ENCODE results near the gene RMRP. TPM values are rescaled to one million over a fixed set of nuclear protein-coding genes. Genes with fewer than 3 reads are reported as not detected.

The RMRP gene
- total RNA-seq, 2 experiments from 2014 or later: 12,624 to 26,575 TPM

GRCh38 chr9:35698231-35698630 is 40.4 kb upstream of the RMRP start:
- no peak overlapping the region for H2AFZ ChIP-seq (ENCODE audit: low read length)
- TF ChIP-seq CTCF (conservative IDR thresholded peaks at IDR 0.05; ENCODE audit: low read length) (no peak), EZH2phosphoT487 (IDR thresholded peaks at IDR 0.05; ENCODE audit: borderline replicate concordance, low read depth, low read length) (no peak)
- intact Hi-C loops (cut with micrococcal nuclease; ENCODE audit: unreplicated experiment): no loop called here
- no peak overlapping the region for H3K27ac ChIP-seq (ENCODE audit: low read depth, low read length, poor library complexity, severe bottlenecking)
- ChIA-PET POLR2A (no interaction called here), CTCF (ENCODE audit: unreplicated experiment) (interaction anchor here (0.5 to 2.1 kb wide), 3 partner anchors 14 to 48 kb away, joined by 3 to 10 read pairs (median 3); partner anchors contain the start of gene SIT1)
- no peak overlapping the region for H3K4me2 ChIP-seq (ENCODE audit: low read length)
- no peaks in the 10 kb centered on the region for H3K4me1 ChIP-seq (ENCODE audit: insufficient read depth, low read length, poor library complexity, severe bottlenecking)
- H3K9me3 ChIP-seq (ENCODE audit: low read length): no peaks in the 10 kb centered on the region
- no peak for DNase-seq (ENCODE audit: low spot score)
- BruUV-seq (replicated peaks): no TSS peak
- no peaks in the 10 kb centered on the region for H3K9me2 ChIP-seq (ENCODE audit: insufficient read depth, low read length)
- no peaks in the 10 kb centered on the region for H4K20me1 ChIP-seq (ENCODE audit: insufficient read depth, low read length)
- H3K79me2 ChIP-seq (ENCODE audit: insufficient read depth, low read depth, low read length): no peaks in the 10 kb centered on the region
- H3K36me3 ChIP-seq (ENCODE audit: insufficient read depth, low read length): peaks cover 77% of the 10 kb centered on the region
- no peak overlapping the region for H3K4me3 ChIP-seq (ENCODE audit: low read depth, low read length, poor library complexity, severe bottlenecking)

DNA sequence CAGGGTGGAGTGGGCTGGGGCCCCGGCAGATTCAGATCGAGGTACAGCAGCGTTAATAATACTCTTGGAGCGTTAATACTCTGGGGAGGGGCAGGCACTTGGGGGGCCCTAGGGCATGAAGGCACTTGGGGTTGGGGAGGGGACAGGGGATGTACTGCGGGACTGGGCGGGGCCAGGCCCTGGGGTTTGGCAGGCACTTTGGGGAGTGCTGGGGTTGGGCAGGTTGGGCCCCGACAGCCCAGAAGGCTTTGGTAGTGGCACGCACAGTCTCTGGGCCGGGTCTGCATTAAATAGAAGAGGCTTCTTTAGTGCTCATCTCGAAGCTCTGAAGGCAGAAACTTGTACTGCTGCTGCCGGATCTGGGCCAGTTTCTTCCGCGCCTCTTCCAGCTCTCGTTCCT is 39.7 kb upstream of the RMRP start:
- Histone ChIP-seq H3K4me2 (ENCODE audit: low read length) (no peak overlapping the region), H3K36me3 (ENCODE audit: insufficient read depth, low read length) (peaks cover 70% of the 10 kb centered on the region), H3K9me2 (ENCODE audit: insufficient read depth, low read length) (no peaks in the 10 kb centered on the region), H3K27ac (ENCODE audit: low read depth, low read length, poor library complexity, severe bottlenecking) (no peak overlapping the region), H4K20me1 (ENCODE audit: insufficient read depth, low read length) (no peaks in the 10 kb centered on the region), H3K4me1 (ENCODE audit: insufficient read depth, low read length, poor library complexity, severe bottlenecking) (no peaks in the 10 kb centered on the region), H3K79me2 (ENCODE audit: insufficient read depth, low read depth, low read length) (no peaks in the 10 kb centered on the region), H3K9me3 (ENCODE audit: low read length) (no peaks in the 10 kb centered on the region), H2AFZ (ENCODE audit: low read length) (no peak overlapping the region), H3K4me3 (ENCODE audit: low read depth, low read length, poor library complexity, severe bottlenecking) (no peak overlapping the region)
- ChIA-PET POLR2A (interaction anchor here (1.5 kb wide), 1 partner anchor 33 kb away, joined by 4 read pairs; the partner anchor contains the start of gene ARHGEF39), CTCF (ENCODE audit: unreplicated experiment) (interaction anchor here (0.6 to 2.1 kb wide), 5 partner anchors 10 to 52 kb away, joined by 3 to 10 read pairs (median 3); partner anchors contain the start of gene RGP1)
- intact Hi-C loops (cut with micrococcal nuclease; ENCODE audit: unreplicated experiment): loop anchor here (2.0 kb wide), 1 partner anchor 39 kb away; the partner anchor contains the start of genes CCDC107 and RMRP
- TF ChIP-seq EZH2phosphoT487 (IDR thresholded peaks at IDR 0.05; ENCODE audit: borderline replicate concordance, low read depth, low read length) (no peak), CTCF (conservative IDR thresholded peaks at IDR 0.05; ENCODE audit: low read length) (no peak)
- BruUV-seq (replicated peaks): TSS peak; percentile 93
- DNase-seq (ENCODE audit: low spot score): no peak

DNA sequence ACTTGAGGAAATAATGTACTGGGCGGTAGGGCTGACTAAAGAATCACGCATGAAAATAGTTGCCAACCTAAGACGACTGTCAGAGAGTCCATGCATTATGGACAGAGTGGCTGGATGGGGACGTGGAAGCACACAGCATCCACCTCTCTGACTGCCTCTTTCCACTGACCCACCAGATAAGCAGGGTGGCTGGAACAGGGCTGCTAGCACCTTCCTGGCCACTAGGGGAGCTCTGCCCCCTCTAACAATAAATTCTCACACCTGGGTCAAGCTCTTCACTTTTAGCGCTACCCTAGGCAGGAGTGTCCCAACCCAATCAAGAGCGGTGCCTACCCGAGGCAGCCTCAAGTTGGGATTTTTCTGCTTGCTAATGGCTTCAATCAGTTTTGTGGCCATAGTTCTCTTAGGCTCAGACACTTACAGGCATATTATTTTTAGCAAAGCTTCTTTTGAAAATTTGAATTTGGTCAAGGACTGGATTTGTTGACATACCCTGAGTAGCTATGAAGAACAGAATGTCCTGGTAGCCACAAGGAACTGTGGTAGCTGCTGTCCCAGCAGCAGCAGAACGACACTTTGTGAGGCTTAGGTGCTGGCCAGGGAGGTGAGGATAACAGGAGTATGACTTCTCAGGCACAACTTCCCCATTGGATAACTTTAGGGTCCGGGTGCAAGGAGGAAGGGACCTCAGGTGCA is 38.8 kb upstream of the RMRP start:
- DNase-seq (ENCODE audit: low spot score): peak; percentile 77
- TF ChIP-seq CTCF (conservative IDR thresholded peaks at IDR 0.05; ENCODE audit: low read length) (peak; percentile 97), EZH2phosphoT487 (IDR thresholded peaks at IDR 0.05; ENCODE audit: borderline replicate concordance, low read depth, low read length) (no peak)
- Histone ChIP-seq H3K4me2 (ENCODE audit: low read length) (no peak overlapping the region), H4K20me1 (ENCODE audit: insufficient read depth, low read length) (no peaks in the 10 kb centered on the region), H3K79me2 (ENCODE audit: insufficient read depth, low read depth, low read length) (no peaks in the 10 kb centered on the region), H3K4me1 (ENCODE audit: insufficient read depth, low read length, poor library complexity, severe bottlenecking) (no peaks in the 10 kb centered on the region), H3K9me2 (ENCODE audit: insufficient read depth, low read length) (no peaks in the 10 kb centered on the region), H3K36me3 (ENCODE audit: insufficient read depth, low read length) (peaks cover 63% of the 10 kb centered on the region), H2AFZ (ENCODE audit: low read length) (no peak overlapping the region), H3K9me3 (ENCODE audit: low read length) (no peaks in the 10 kb centered on the region), H3K27ac (ENCODE audit: low read depth, low read length, poor library complexity, severe bottlenecking) (no peak overlapping the region), H3K4me3 (ENCODE audit: low read depth, low read length, poor library complexity, severe bottlenecking) (no peak overlapping the region)
- intact Hi-C loops (cut with micrococcal nuclease; ENCODE audit: unreplicated experiment): loop anchor here (2.0 kb wide), 1 partner anchor 38 kb away; the partner anchor contains the start of genes CCDC107 and RMRP
- POLR2A ChIA-PET: interaction anchor here (0.8 to 1.7 kb wide), 6 partner anchors 13 to 79 kb away, joined by 3 to 5 read pairs (median 4); partner anchors contain the start of genes ARHGEF39, CCDC107 and RMRP
- BruUV-seq (replicated peaks): no TSS peak
- CTCF ChIA-PET (ENCODE audit: unreplicated experiment): interaction anchor here (0.5 to 2.1 kb wide), 15 partner anchors 8 to 184 kb away, joined by 3 to 10 read pairs (median 4); partner anchors contain the start of genes ARHGEF39, RGP1 and SIT1
